Measurements from ENCODE around the gene HS3ST4.
"Not testable (repeated sequence)": the region's sequence is repeated elsewhere in the genome, so short reads cannot be mapped to it uniquely, and the experiment has no call there.

HS3ST4 gene

DNA sequence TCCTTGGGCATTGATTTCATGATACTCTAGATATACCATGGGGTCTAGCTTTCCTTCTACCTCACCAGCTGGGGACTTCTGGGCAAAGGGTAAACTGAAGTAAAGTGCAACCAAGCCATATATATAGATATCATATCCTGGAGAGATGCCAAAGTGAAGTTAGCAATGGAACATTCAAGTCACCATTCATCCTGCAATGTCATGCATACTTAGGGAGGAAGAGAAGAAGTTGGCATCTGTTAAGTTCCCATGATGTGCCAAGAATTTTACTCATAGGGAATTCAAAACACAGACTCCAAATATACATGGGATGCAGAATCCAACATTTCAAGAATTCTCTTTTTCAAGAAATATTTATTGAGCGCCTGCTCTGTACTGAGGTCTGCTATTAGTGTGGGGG lies 399.8 kb downstream of the HS3ST4 start:
- ATAC-seq (no peak), DNase-seq (ENCODE audit: low spot score in 2 of 2) (no peak)
- H3K9me3 Mint-ChIP-seq: peaks cover 2% of the 10 kb centered on the region
- no peak overlapping the region for H3K4me3 Mint-ChIP-seq
- H3K27ac Mint-ChIP-seq: no peak overlapping the region
- no peaks in the 10 kb centered on the region for H3K36me3 Mint-ChIP-seq
- H3K4me1 Mint-ChIP-seq: no peaks in the 10 kb centered on the region

DNA sequence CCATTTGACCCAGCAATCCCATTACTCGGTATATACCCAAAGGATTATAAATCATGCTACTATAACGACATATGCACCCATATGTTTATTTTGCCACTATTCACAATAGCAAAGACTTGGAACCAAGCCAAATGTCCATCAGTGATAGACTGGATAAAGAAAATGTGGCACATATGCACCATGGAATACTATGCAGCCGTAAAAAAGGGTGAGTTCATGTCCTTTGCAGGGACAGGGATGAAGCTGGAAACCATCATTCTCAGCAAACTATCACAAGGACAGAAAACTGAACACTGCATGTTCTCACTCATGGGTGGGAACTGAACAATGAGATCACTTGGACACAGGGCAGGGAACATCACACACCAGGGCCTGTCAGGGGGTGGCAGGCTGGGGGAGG lies 406.4 kb downstream of the HS3ST4 start:
- not testable (repeated sequence) for ATAC-seq; H3K4me1 Mint-ChIP-seq; H3K9me3 Mint-ChIP-seq; H3K27ac Mint-ChIP-seq; H3K36me3 Mint-ChIP-seq; H3K4me3 Mint-ChIP-seq; DNase-seq (ENCODE audit: low spot score in 2 of 2)

DNA sequence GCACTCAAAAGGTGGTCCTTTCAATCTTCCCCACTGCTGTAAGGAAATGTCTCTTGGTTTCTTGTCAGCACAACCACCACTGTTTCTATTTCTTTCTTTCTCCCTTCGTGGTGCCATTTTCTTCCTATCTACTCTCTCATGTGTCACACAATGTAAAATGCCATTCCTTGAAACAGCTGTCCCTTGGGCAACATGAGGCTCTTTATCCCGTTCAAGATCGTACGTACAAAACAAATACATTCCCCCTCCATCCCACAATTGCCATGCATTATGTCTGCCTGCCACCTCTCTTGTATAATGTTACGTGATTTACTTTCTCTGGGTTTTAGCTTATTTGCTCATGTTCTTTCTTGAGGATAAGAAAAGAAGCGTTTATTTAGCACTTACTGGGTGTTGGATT lies 410.6 kb downstream of the HS3ST4 start:
- H3K36me3 Mint-ChIP-seq: no peaks in the 10 kb centered on the region
- no peaks in the 10 kb centered on the region for H3K4me1 Mint-ChIP-seq
- peaks cover 4% of the 10 kb centered on the region for H3K9me3 Mint-ChIP-seq
- no peak overlapping the region for H3K27ac Mint-ChIP-seq
- H3K4me3 Mint-ChIP-seq: no peak overlapping the region
- DNase-seq (ENCODE audit: low spot score in 2 of 2): no peak
- ATAC-seq: no peak

DNA sequence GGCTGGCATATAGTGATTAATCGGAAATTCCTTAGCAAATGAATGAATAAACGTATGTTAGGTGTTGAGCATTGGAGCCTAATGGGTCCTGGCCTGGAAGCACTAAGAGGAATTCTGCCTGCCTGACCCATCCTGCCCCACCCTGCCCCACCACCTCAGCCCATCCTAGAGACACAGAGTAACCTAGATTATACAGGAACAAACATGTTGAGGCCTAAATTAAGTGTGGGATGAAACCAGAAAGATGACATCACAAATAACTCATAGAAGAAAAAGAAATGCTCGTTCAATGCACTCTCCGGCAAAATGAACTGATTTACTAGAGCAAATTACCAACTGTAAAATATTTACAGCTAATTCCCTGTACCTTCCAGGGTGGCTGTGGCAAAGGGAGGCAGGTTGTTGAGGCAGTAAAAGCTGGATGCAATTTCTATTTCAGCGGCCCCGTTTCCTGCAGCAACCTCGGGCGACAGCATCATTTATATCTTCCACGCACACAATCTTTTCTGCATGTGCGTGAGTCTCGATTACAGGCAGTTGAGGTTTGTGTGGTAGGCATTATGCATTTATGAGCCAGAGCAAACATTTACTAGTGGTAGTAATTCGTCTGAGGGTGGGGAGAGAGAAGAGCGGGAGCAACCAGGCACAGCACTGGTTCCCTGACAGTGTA lies 417.2 kb downstream of the HS3ST4 start:
- Mint-ChIP-seq H3K27ac (no peak overlapping the region), H3K9me3 (peaks cover 4% of the 10 kb centered on the region), H3K4me3 (no peak overlapping the region), H3K36me3 (no peaks in the 10 kb centered on the region), H3K4me1 (no peaks in the 10 kb centered on the region)
- ATAC-seq (no peak), DNase-seq (ENCODE audit: low spot score in 2 of 2) (no peak)

DNA sequence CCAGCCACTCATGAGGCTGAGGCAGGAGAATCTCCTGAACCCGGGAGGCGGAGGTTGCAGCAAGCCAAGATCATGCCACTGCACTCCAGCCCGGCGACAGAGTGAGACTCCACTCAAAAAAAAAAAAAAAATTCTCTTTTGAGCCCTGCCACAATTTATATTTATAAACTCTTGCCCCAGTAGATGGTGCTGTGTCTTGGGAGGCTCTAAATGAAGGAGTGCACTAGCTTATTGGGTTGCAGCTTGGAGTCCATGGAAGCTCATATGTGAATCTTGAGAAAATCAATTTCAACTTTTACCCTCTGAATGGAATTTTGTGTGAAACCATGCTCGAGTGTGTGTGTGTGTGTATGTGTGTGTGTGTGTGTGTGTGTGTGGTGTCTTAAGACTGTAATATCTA lies 420.1 kb downstream of the HS3ST4 start:
- Mint-ChIP-seq H3K4me3 (no peak overlapping the region), H3K9me3 (no peaks in the 10 kb centered on the region), H3K4me1 (no peaks in the 10 kb centered on the region), H3K36me3 (no peaks in the 10 kb centered on the region), H3K27ac (no peak overlapping the region)
- no peak for DNase-seq (ENCODE audit: low spot score in 2 of 2)
- ATAC-seq: no peak

DNA sequence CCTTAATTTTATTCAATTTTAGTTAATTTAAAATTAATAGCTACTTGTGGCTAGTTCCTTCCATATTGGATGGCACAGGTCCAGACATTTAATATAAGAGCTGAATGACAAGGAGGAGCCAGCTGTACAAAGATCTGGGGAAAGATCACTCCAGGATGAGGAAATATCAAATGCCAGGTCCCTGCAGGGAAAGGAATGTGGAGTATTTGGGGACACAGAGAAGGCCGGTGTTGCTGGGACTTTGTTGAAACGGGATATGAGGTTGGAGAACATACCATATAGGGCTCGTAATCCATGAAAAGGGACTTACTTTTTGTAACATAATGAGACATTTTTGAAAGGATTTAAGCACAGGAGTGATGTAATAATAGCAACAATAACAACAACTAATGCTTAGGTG lies 426.8 kb downstream of the HS3ST4 start:
- Mint-ChIP-seq H3K36me3 (no peaks in the 10 kb centered on the region), H3K9me3 (no peaks in the 10 kb centered on the region), H3K4me1 (no peaks in the 10 kb centered on the region), H3K27ac (no peak overlapping the region), H3K4me3 (no peak overlapping the region)
- ATAC-seq: no peak
- DNase-seq (ENCODE audit: low spot score in 2 of 2): no peak

DNA sequence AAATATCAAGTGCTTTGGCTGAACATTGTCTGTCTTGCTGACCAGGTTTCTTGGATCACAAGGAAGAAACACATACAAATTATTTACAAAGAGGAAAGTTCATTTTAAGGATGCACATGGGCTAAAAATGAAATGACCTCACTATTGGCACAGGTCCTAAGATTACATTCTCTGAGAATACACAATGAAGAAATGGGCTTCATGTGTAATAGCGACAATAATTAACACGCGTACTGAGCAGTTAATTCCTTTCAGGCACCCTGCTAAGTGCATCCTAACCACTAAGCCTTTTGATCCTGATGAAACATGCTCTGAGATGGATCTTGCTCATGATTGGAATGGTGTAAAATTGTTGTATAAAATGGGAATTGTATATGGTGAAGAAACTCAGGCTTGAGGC lies 429.0 kb downstream of the HS3ST4 start:
- H3K27ac Mint-ChIP-seq: no peak overlapping the region
- no peaks in the 10 kb centered on the region for H3K36me3 Mint-ChIP-seq
- ATAC-seq: no peak
- H3K4me1 Mint-ChIP-seq: no peaks in the 10 kb centered on the region
- no peak for DNase-seq (ENCODE audit: low spot score in 2 of 2)
- H3K4me3 Mint-ChIP-seq: no peak overlapping the region
- no peaks in the 10 kb centered on the region for H3K9me3 Mint-ChIP-seq

DNA sequence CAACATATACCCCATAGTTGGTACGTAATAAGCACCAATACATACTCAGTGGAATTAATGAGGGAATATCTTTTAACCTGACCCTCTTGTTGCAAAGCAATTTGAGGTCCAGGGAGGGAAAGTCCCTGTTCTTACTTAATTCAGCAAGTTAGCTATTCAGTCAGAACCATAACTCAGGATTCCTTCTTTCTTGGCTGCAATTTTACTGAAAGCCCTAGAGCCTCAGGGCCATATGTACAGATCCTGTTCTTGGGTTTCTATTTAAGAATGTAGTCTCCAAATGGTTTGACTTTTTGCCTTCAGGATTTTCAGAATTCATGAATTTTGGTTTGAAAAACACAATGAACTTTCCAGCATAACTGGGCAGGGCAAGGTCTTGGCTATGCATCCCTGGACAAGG lies 436.5 kb downstream of the HS3ST4 start:
- ATAC-seq (no peak), DNase-seq (ENCODE audit: low spot score in 2 of 2) (no peak)
- Mint-ChIP-seq H3K9me3 (peaks cover 2% of the 10 kb centered on the region), H3K36me3 (no peaks in the 10 kb centered on the region), H3K27ac (no peak overlapping the region), H3K4me1 (no peaks in the 10 kb centered on the region), H3K4me3 (no peak overlapping the region)

DNA sequence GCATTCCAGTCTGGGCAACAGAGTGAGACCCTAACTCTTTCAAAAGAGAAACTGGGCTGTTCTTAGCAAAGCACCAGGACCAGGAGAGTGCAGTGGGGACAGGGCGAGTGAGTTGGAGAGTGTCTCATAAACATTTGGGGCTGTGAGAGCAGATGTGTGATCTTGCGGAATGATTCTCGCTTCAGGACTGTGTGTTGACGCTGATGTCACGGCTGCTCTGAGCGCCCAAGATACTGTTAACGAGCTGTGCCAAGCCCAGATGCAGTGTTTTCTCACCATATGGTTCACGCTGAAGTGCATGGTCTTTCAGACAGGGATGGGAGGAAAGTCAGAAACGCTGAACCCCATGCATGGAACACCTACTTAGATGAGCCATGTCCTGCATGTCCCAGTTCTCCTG lies 438.2 kb downstream of the HS3ST4 start:
- H3K27ac Mint-ChIP-seq: no peak overlapping the region
- no peak overlapping the region for H3K4me3 Mint-ChIP-seq
- H3K36me3 Mint-ChIP-seq: no peaks in the 10 kb centered on the region
- no peak for ATAC-seq
- H3K4me1 Mint-ChIP-seq: no peaks in the 10 kb centered on the region
- DNase-seq (ENCODE audit: low spot score in 2 of 2): no peak
- H3K9me3 Mint-ChIP-seq: peaks cover 2% of the 10 kb centered on the region

DNA sequence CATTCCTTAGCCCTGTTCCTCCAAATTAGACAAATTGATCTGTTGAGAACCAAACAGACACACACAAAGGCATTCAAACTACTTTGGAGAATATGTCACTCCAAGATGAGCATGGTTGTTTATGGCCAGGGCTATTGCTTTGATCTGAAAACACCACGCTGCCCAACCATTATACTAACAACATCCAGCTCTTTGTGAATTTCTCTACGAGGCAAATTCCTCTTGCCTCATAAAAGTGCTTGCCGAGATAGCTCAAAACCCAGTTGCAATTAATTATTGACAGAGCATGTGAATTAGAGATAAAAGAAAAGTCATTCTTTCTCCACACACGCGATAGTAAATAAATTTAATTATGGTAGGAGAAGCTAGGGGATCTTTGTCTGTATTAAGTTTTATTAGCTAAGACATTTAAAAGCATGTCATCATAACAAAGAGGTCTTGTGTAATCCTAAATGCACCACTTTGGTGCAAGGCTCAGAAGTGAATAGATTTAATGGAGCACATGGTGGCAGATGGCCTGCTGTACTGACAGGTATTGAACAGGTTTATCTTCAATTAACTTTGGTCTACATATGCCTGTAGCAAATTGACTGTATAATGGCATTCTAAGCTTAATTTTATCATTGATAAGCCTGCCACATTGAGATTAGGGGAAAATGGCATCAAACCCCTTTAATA lies 441.8 kb downstream of the HS3ST4 start:
- Mint-ChIP-seq H3K4me3 (no peak overlapping the region), H3K4me1 (no peaks in the 10 kb centered on the region), H3K9me3 (no peaks in the 10 kb centered on the region), H3K27ac (no peak overlapping the region), H3K36me3 (no peaks in the 10 kb centered on the region)
- ATAC-seq (no peak), DNase-seq (ENCODE audit: low spot score in 2 of 2) (no peak)

DNA sequence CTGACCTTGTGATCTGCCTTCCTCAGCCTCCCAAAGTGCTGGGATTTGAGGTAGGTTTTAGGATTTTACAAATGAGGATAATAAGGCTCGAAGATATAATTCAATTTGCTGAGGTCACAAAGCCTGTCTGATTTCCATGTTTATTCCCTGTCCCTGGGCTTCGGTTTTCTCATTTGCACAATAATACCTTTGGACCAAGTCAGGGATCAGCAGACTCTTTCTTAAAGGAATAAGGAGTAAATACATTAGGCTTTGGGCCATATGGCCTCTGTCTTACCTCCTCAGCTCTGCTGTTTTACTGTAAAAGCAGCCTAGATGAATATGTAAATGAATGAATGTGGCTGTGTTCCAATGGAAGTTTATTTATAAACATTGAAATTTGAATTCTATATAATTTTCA lies 442.8 kb downstream of the HS3ST4 start:
- Mint-ChIP-seq H3K4me3 (no peak overlapping the region), H3K9me3 (no peaks in the 10 kb centered on the region)
- no peak for ATAC-seq

DNA sequence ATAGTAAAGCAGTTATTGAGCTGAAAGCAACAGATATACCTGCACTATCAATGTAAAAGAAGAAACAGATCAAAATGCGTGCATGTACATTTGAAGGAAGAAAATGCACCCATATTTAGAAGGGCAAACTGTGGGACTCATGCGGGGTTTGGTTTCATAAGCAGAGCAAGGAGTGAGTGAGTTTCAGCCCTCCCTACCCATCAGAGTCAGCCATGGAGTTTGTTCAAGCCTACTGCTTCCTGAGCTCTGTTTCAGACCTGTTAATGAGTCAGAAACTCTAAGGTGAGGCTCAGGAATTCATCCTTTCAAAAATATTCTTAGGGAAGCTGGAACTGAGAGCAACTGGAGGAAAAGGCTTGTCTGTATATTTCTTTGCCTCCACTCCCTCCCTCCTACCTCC lies 446.2 kb downstream of the HS3ST4 start:
- Mint-ChIP-seq H3K27ac (no peak overlapping the region), H3K9me3 (no peaks in the 10 kb centered on the region), H3K36me3 (no peaks in the 10 kb centered on the region), H3K4me3 (no peak overlapping the region), H3K4me1 (no peaks in the 10 kb centered on the region)
- ATAC-seq (no peak), DNase-seq (ENCODE audit: low spot score in 2 of 2) (no peak)

More for the DNA sequence above, 442.8 kb downstream of the HS3ST4 start:
- Mint-ChIP-seq H3K27ac (no peak overlapping the region), H3K36me3 (no peaks in the 10 kb centered on the region), H3K4me1 (no peaks in the 10 kb centered on the region)
- no peak for DNase-seq (ENCODE audit: low spot score in 2 of 2)

DNA sequence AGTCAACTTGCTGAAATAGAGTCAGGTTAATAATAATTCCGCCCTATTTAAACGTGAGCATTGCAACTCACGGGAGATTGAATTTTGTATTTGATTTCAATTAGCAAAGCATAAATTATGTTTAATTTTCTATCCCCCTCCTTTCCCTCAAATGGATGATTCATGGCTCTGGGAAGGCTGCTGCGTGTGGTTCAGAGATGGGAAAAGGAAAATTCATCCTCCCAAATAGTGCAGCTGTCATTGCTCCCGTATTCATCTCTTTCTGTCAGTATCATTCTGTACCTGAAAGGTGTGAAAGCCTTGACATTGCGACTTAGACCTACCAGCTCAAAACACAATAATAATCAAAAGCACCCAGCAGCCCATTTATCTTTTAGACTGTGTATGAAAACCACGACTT lies 447.3 kb downstream of the HS3ST4 start:
- ATAC-seq (no peak), DNase-seq (ENCODE audit: low spot score in 2 of 2) (no peak)
- Mint-ChIP-seq H3K27ac (no peak overlapping the region), H3K9me3 (no peaks in the 10 kb centered on the region), H3K36me3 (no peaks in the 10 kb centered on the region), H3K4me1 (no peaks in the 10 kb centered on the region), H3K4me3 (no peak overlapping the region)

DNA sequence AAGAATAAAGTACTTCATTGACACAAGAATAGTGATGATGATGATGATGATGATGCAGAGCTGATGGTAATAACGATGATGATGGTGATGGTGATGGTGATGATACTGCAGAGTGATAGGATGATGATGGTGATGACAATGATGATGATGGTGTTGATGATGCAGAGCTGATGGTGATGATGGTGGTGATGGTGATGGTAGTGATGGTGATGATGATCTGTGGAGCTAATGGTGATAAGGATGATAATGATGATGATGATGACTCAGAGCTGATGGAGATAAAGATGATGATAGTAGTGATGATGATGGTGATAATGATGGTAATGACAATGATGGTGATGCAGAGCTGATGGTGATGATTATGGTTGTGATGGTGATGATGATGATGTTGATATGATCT lies 448.1 kb downstream of the HS3ST4 start:
- Mint-ChIP-seq H3K9me3 (no peaks in the 10 kb centered on the region), H3K4me1 (no peaks in the 10 kb centered on the region), H3K36me3 (no peaks in the 10 kb centered on the region), H3K4me3 (no peak overlapping the region), H3K27ac (no peak overlapping the region)
- ATAC-seq: no peak
- no peak for DNase-seq (ENCODE audit: low spot score in 2 of 2)

DNA sequence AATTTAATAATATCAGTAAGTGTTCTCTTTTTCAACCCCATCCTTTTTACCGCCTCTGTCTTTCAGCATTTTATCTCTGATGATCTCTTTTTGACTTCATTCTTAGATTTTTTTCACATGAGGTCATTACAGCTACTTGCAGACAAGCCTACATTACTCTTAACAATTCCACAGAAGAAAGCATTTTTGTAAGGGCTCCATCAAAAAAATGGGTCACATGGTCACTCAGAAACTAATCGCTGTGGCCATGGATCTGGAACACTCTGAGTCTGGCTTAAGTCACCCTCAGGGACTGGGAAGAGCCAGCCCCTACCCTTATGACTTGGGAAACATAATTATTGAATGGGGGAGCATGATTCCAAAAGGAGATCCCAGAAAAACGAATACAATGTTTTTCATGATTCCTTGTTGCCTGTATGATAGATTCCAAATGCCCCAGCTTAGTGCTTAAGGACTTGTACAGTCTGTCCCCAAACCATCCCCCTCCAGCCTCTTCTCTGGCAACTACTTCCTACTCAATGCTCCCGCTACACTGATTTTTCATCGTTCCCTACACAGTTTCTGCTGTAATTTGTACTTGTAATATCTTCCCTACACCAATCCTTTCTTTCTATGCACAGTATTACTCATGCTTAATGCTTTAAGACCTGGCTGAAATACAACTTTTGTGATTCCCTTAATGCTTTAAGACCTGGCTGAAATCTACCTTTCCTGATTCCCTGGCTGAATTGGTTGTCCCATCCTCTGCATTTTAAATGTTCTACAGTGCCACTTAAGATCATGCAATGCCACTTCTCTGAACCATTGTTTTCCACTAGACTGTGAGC lies 457.8 kb downstream of the HS3ST4 start:
- no peaks in the 10 kb centered on the region for H3K4me1 Mint-ChIP-seq
- ATAC-seq (no peak), DNase-seq (ENCODE audit: low spot score in 2 of 2) (no peak)
- no peak overlapping the region for H3K27ac Mint-ChIP-seq
- H3K4me3 Mint-ChIP-seq: no peak overlapping the region
- no peaks in the 10 kb centered on the region for H3K36me3 Mint-ChIP-seq
- no peaks in the 10 kb centered on the region for H3K9me3 Mint-ChIP-seq

DNA sequence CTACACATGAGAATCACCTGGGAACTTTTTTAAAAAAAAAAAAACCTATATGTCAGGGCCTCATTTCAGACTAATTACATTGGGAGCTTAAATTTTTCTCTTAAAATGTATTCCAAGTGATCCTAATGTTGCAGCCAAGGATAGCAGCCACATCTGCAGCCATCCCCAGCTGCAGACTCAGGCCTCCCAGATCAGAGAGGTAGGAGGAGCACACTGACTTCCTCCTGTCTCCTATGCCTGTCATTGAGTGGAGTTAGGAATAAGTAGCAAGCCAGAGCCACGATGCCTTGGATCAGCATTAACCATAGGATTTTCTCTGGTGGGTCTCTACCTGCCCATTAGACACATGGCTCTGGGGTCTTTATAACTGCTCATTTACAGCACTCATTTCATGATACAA lies 463.5 kb downstream of the HS3ST4 start:
- no peak overlapping the region for H3K27ac Mint-ChIP-seq
- H3K36me3 Mint-ChIP-seq: no peaks in the 10 kb centered on the region
- no peaks in the 10 kb centered on the region for H3K4me1 Mint-ChIP-seq
- H3K9me3 Mint-ChIP-seq: no peaks in the 10 kb centered on the region
- H3K4me3 Mint-ChIP-seq: no peak overlapping the region
- DNase-seq (ENCODE audit: low spot score in 2 of 2) (no peak), ATAC-seq (no peak)
